C4-2B (cell line): Measurements from ENCODE around the gene ELAVL3.

Source experiments
- H3K27ac ChIP-seq: fragments of 450-650 bp; 2 replicates; pipeline ENCODE4 v1.5.1; 2017
- ZFX ChIP-seq: fragments of 450-650 bp; IDR thresholded peaks from 2 replicates; pipeline ENCODE4 v1.6.1; 2017
- TF ChIP-seq, protein P1 (sequence below): fragments of 450-650 bp; conservative IDR thresholded peaks from 2 replicates; pipeline ENCODE4 v1.5.1; 2017; ENCODE audit warnings: mild to moderate bottlenecking

Gene ELAVL3

DNA sequence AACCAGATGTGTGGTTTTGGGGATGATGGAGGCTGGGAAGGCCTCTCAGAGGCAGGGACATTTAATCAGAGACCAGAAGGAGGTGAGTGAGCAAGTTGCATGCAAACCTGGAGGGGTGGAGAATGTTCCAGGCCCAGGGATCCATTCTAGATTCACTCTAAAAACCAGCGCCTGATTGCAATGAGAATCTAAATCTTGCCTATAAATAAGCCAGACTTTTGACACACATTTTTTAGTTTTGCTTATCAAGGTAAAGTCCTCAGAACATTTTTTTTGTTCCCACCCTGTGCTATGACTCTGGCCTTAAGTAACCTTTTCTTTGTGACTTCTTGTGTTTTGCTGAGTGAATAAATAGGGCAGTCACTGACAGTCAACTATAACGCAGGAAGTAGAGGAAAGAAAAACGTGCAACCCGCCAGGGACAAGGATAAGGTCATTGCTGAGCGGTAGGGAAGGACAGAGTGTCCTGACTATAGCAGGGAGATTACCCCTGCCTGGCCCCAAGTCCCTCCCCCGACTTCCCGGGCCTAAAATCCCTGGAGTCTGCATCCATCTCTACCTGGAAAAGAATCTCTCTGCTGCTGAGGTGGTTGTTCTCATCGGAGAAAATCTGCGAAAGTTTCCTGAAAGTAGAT, 76.1 kb downstream of the ELAVL3 start:
- TF ChIP-seq ZFX = no peak
- TF ChIP-seq, protein P1, sequence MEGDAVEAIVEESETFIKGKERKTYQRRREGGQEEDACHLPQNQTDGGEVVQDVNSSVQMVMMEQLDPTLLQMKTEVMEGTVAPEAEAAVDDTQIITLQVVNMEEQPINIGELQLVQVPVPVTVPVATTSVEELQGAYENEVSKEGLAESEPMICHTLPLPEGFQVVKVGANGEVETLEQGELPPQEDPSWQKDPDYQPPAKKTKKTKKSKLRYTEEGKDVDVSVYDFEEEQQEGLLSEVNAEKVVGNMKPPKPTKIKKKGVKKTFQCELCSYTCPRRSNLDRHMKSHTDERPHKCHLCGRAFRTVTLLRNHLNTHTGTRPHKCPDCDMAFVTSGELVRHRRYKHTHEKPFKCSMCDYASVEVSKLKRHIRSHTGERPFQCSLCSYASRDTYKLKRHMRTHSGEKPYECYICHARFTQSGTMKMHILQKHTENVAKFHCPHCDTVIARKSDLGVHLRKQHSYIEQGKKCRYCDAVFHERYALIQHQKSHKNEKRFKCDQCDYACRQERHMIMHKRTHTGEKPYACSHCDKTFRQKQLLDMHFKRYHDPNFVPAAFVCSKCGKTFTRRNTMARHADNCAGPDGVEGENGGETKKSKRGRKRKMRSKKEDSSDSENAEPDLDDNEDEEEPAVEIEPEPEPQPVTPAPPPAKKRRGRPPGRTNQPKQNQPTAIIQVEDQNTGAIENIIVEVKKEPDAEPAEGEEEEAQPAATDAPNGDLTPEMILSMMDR = no peak
- no peak overlapping the region for H3K27ac ChIP-seq

DNA sequence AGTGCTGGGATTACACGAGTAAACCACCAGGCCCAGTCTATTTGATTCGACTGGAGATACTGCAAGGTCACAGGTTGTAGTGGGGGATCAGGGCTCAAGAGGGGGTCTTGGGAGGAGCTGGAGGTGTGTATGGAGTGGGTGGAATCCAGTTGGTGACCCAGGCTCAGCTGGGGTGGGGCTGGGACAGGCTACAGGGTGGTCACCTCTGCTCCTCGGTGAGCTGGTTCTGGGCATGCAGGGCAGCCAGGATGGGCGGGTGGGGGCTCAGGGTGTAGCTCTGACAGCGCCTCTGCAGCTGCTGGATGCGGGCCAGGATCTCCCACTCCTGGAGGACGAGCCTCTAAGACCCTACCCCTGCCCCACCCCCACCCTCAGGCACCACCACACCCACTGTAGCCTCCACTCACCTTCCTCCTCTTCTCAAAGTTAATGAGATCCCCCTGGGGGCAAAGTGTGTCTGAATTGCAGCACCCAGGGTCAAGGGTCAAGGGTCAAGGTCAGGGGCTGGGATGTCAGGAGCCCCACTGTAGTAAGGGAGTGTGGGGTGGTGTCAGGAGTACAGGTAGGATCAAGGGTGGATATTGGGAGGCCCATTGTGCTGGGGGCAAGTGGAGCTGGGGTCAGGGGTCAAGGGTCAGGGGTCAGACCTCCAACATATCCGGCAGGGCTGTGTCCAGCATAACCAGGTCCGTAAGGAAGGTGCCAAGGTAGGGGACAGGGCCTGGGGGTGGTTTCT, 78.9 kb downstream of the ELAVL3 start:
- TF ChIP-seq, protein P1 = no peak
- no peak for TF ChIP-seq ZFX
- H3K27ac ChIP-seq = no peak overlapping the region
